Measurements from ENCODE around the gene NIF3L1. TPM values are rescaled to one million over a fixed set of nuclear protein-coding genes. Genes with fewer than 3 reads are reported as not detected.
"Not testable (repeated sequence)": the region's sequence is repeated elsewhere in the genome, so short reads cannot be mapped to it uniquely, and the experiment has no call there.

NIF3L1 gene
- total RNA-seq, 1 experiment from 2014 or later = 45.6 TPM

GRCh38 chr2:200878289-200878880, 10.8 kb upstream of the NIF3L1 start:
- BruUV-seq (replicated peaks) = no TSS peak
- TF ChIP-seq CTCF (conservative IDR thresholded peaks at IDR 0.05) = no peak
- no peak for TF ChIP-seq EZH2 (IDR thresholded peaks at IDR 0.05; ENCODE audit: low read depth)
- H3K4me2 ChIP-seq = no peak overlapping the region
- H3K4me3 ChIP-seq = no peak overlapping the region
- no peaks in the 10 kb centered on the region for H3K27me3 ChIP-seq (ENCODE audit: insufficient read depth, low read depth)
- no peaks in the 10 kb centered on the region; the same call in 1 of the 2 replicates for H3F3A ChIP-seq (ENCODE audit: insufficient read depth, low read depth)
- no peak overlapping the region for H3K27ac ChIP-seq
- no peaks in the 10 kb centered on the region for H3K9me3 ChIP-seq (ENCODE audit: insufficient read depth, low read depth)
- no peaks in the 10 kb centered on the region for H4K20me1 ChIP-seq (ENCODE audit: insufficient read depth)
- peaks cover 48% of the 10 kb centered on the region; the same call in 1 of the 2 replicates for H3K36me3 ChIP-seq (ENCODE audit: low read depth)
- DNase-seq = no peak
- ChIA-PET CTCF (no interaction called here), POLR2A (ENCODE audit: unreplicated experiment) (interaction anchor here (0.7 kb wide), 1 partner anchor 14 kb away, joined by 3 read pairs; no protein-coding TSS in a partner anchor)
- H3K79me2 ChIP-seq (ENCODE audit: low read depth) = no peaks in the 10 kb centered on the region
- H3K4me1 ChIP-seq (replicated peaks; ENCODE audit: insufficient read depth) = no peaks in the 10 kb centered on the region
- no peaks in the 10 kb centered on the region for H3K9me2 ChIP-seq (ENCODE audit: insufficient read depth)
- intact Hi-C loops (cut with micrococcal nuclease; ENCODE audit: unreplicated experiment) = no loop called here
- H2AFZ ChIP-seq = no peak overlapping the region

- intact Hi-C loops (cut with micrococcal nuclease; ENCODE audit: unreplicated experiment) = loop anchor here (10.0 kb wide), 1 partner anchor 907 kb away; no protein-coding TSS in a partner anchor
Measured at GRCh38 chr2:200881715-200882249, 7.4 kb upstream of the NIF3L1 start.

GRCh38 chr2:200899482-200899881, 10.3 kb downstream of the NIF3L1 start:
- DNase-seq = no peak
- ChIA-PET CTCF (no interaction called here), POLR2A (ENCODE audit: unreplicated experiment) (no interaction called here)
- no peaks in the 10 kb centered on the region for H4K20me1 ChIP-seq (ENCODE audit: insufficient read depth)
- peaks cover 47% of the 10 kb centered on the region for H3K36me3 ChIP-seq (ENCODE audit: low read depth)
- no peaks in the 10 kb centered on the region for H3K4me1 ChIP-seq (replicated peaks; ENCODE audit: insufficient read depth)
- no peaks in the 10 kb centered on the region for H3K79me2 ChIP-seq (ENCODE audit: low read depth)
- no peak overlapping the region for H2AFZ ChIP-seq
- H3F3A ChIP-seq (ENCODE audit: insufficient read depth, low read depth) = peaks cover 21% of the 10 kb centered on the region
- H3K27ac ChIP-seq = no peak overlapping the region
- no peak overlapping the region for H3K4me2 ChIP-seq
- intact Hi-C loops (cut with micrococcal nuclease; ENCODE audit: unreplicated experiment) = no loop called here
- H3K9me3 ChIP-seq (ENCODE audit: insufficient read depth, low read depth) = no peaks in the 10 kb centered on the region
- H3K9me2 ChIP-seq (ENCODE audit: insufficient read depth) = no peaks in the 10 kb centered on the region
- no peaks in the 10 kb centered on the region for H3K27me3 ChIP-seq (ENCODE audit: insufficient read depth, low read depth)
- no peak for TF ChIP-seq CTCF (conservative IDR thresholded peaks at IDR 0.05)
- no peak for TF ChIP-seq EZH2 (IDR thresholded peaks at IDR 0.05; ENCODE audit: low read depth)
- H3K4me3 ChIP-seq = no peak overlapping the region
- no TSS peak for BruUV-seq (replicated peaks)

More at GRCh38 chr2:200881715-200882249, 7.4 kb upstream of the NIF3L1 start:
- CTCF ChIA-PET; H3K4me1 ChIP-seq (replicated peaks; ENCODE audit: insufficient read depth); POLR2A ChIA-PET (ENCODE audit: unreplicated experiment); H3K27ac ChIP-seq; BruUV-seq (replicated peaks); H3K9me2 ChIP-seq (ENCODE audit: insufficient read depth); H2AFZ ChIP-seq; H3F3A ChIP-seq (ENCODE audit: insufficient read depth, low read depth); H3K4me2 ChIP-seq; H4K20me1 ChIP-seq (ENCODE audit: insufficient read depth); H3K27me3 ChIP-seq (ENCODE audit: insufficient read depth, low read depth); H3K79me2 ChIP-seq (ENCODE audit: low read depth); H3K9me3 ChIP-seq (ENCODE audit: insufficient read depth, low read depth); DNase-seq; H3K4me3 ChIP-seq: not testable (repeated sequence)
- H3K36me3 ChIP-seq (ENCODE audit: low read depth) = peaks cover 42% of the 10 kb centered on the region
